HepG2 (cell line): ENCODE data around the gene MRAP. TPM values are rescaled to one million over a fixed set of nuclear protein-coding genes. Genes with fewer than 3 reads are reported as not detected.

Experiments
- ATAC-seq: fragments of 200-7000 bp; cut with Tn5 transposase; 3 replicates; pipeline ENCODE4 v1.9.1; 2020; ENCODE audit warnings: mild to moderate bottlenecking, moderate library complexity
- BruUV-seq: library from RNA; stranded (reverse); fragments of 400-500 nt; replicated peaks from 2 replicates; lab custom pipeline; 2021; lab: Mats Ljungman, UMichigan
- CTCF ChIA-PET: fragments of 300-600 bp; formaldehyde crosslinking; extraction: SDS; loops from one replicate; lab custom pipeline; 2021; ENCODE audit warnings: low total read pairs, inconsistent platforms, low intra/inter-chr PET ratio; lab: Yijun Ruan, JAX
- POLR2A ChIA-PET: fragments of 350-600 bp; sonication (Branson Sonifier 250); formaldehyde crosslinking; loops from one replicate; lab custom pipeline; 2020; ENCODE audit warnings: antibody characterized with exemption, inconsistent platforms; lab: Yijun Ruan, JAX
- DNase-seq: peaks from one replicate; pipeline ENCODE4 v3.0.0-alpha.2; 2015; ENCODE audit warnings: low spot score
- FAIRE-seq: peaks from 3 replicates; lab custom pipeline; 2011; peaks lifted over from hg19 to GRCh38; lab: Jason Lieb, UNC
- H2AFZ ChIP-seq: one replicate; pipeline ENCODE4 v1.6.1; 2011; ENCODE audit warnings: low read length, inconsistent platforms
- H3K27ac ChIP-seq: fragments of 300-600 bp; 3 replicates; pipeline ENCODE4 v1.8.0; 2011; ENCODE audit warnings: mixed run types, mild to moderate bottlenecking, mixed read lengths, low read length, inconsistent platforms; ENCODE audit not compliant: insufficient read depth; ENCODE audit errors: extremely low read length
- H3K27me3 ChIP-seq, 2 experiments: fragments of 200-600 bp in 1 of 2; 2 replicates in 1 of 2; 3 replicates in 1 of 2; pipeline versions ENCODE4 v1.6.0 to v1.8.0; 2011; ENCODE audit warnings: low read length in 2 of 2, mild to moderate bottlenecking in 2 of 2, moderate library complexity in 2 of 2, inconsistent platforms in 1 of 2; ENCODE audit not compliant: insufficient read depth in 2 of 2, control insufficient read depth in 1 of 2
- H3K36me3 ChIP-seq, 2 experiments: fragments of 200-600 bp in 1 of 2; replicated peaks in 1 of 2; 2 replicates in 1 of 2; 3 replicates in 1 of 2; pipeline versions ENCODE4 v1.5.1 to v1.8.0; 2011; ENCODE audit warnings: low read length in 2 of 2, inconsistent platforms in 1 of 2; ENCODE audit not compliant: insufficient read depth in 2 of 2, control insufficient read depth in 1 of 2
- H3K4me1 ChIP-seq: 2 replicates; pipeline ENCODE4 v1.5.1; 2012; ENCODE audit warnings: low read length, inconsistent platforms; ENCODE audit not compliant: insufficient read depth
- H3K4me2 ChIP-seq: 2 replicates; pipeline ENCODE4 v1.6.0; 2011; ENCODE audit warnings: low read depth, low read length, inconsistent platforms
- H3K4me3 ChIP-seq, 3 experiments: fragments of 200-600 bp in 1 of 3; sonication (generic), shearing (Covaris generic) in 1 of 3; replicated peaks in 1 of 3; 2 replicates each; pipeline ENCODE4 v1.5.1; 2011 to 2016; ENCODE audit warnings: low read length in 3 of 3, inconsistent platforms in 2 of 3, low read depth in 2 of 3, mild to moderate bottlenecking in 2 of 3, control low read depth in 1 of 3, mixed read lengths in 1 of 3; ENCODE audit not compliant: insufficient read depth in 1 of 3
- H3K79me2 ChIP-seq: one replicate; pipeline ENCODE4 v1.6.1; 2011; ENCODE audit warnings: low read length, inconsistent platforms; ENCODE audit not compliant: insufficient read depth
- H3K9ac ChIP-seq: 2 replicates; pipeline ENCODE4 v1.6.0; 2011; ENCODE audit warnings: mild to moderate bottlenecking, low read depth, low read length, inconsistent platforms; ENCODE audit not compliant: insufficient read depth
- H3K9me3 ChIP-seq: 2 replicates; pipeline ENCODE4 v1.5.1; 2012; ENCODE audit warnings: mild to moderate bottlenecking, low read length
- H4K20me1 ChIP-seq: 2 replicates; pipeline ENCODE4 v1.6.0; 2011; ENCODE audit warnings: inconsistent platforms, mild to moderate bottlenecking, low read length, moderate library complexity; ENCODE audit not compliant: insufficient read depth
- CREM ChIP-seq, 2 experiments: sonication (generic) in 1 of 2; formaldehyde crosslinking in 1 of 2; IDR thresholded peaks; 2 replicates each; pipeline versions ENCODE4 v1.4.0 to v1.6.1; 2016 to 2020; ENCODE audit warnings: antibody characterized with exemption in 1 of 2, mild to moderate bottlenecking in 1 of 2, missing genetic modification reagents in 1 of 2
- ETV5 ChIP-seq: IDR thresholded peaks from 2 replicates; pipeline ENCODE4 v1.6.1; 2018; ENCODE audit warnings: missing biosample characterization, missing genetic modification reagents, inconsistent platforms, borderline replicate concordance
- GPN1 ChIP-seq: sonication (generic); formaldehyde crosslinking; IDR thresholded peaks from 2 replicates; pipeline ENCODE4 v1.5.1; 2020; ENCODE audit warnings: missing genetic modification reagents, borderline replicate concordance
- HOXA3 ChIP-seq: sonication (generic); formaldehyde crosslinking; IDR thresholded peaks from 2 replicates; pipeline ENCODE4 v1.5.0; 2020; ENCODE audit warnings: missing genetic modification reagents
- KAT7 ChIP-seq: IDR thresholded peaks from 2 replicates; pipeline ENCODE4 v1.6.1; 2018; ENCODE audit warnings: borderline replicate concordance, missing compliant biosample characterization
- KDM1A ChIP-seq: IDR thresholded peaks from 2 replicates; pipeline ENCODE4 v1.6.1; 2016; ENCODE audit warnings: missing compliant biosample characterization
- MED1 ChIP-seq: sonication (generic); formaldehyde crosslinking; IDR thresholded peaks from 2 replicates; pipeline ENCODE4 v1.4.0; 2020; ENCODE audit warnings: missing genetic modification reagents
- MIER2 ChIP-seq: IDR thresholded peaks from 2 replicates; pipeline ENCODE4 v1.6.1; 2016; ENCODE audit warnings: missing biosample characterization, missing genetic modification reagents
- PTBP1 ChIP-seq: fragments of 200-400 bp; formaldehyde crosslinking; IDR thresholded peaks from 2 replicates; pipeline ENCODE4 v1.6.1; 2018; ENCODE audit warnings: low read length, low read depth; ENCODE audit not compliant: poor library complexity, severe bottlenecking
- SATB2 ChIP-seq: sonication (generic); formaldehyde crosslinking; IDR thresholded peaks from 2 replicates; pipeline ENCODE4 v1.5.0; 2020; ENCODE audit warnings: missing genetic modification reagents
- SOX13 ChIP-seq, 3 experiments: fragments of 450-650 bp in 1 of 3; sonication (generic) in 1 of 3; formaldehyde crosslinking in 1 of 3; IDR thresholded peaks in 2 of 3; conservative IDR thresholded peaks in 1 of 3; 2 replicates each; pipeline versions ENCODE4 v1.5.0 to v1.6.1; 2016 to 2020; ENCODE audit warnings: antibody characterized with exemption in 1 of 3, mild to moderate bottlenecking in 1 of 3, missing compliant biosample characterization in 1 of 3, missing genetic modification reagents in 1 of 3, moderate library complexity in 1 of 3
- SOX5 ChIP-seq: IDR thresholded peaks from 2 replicates; pipeline ENCODE4 v1.6.1; 2016; ENCODE audit warnings: borderline replicate concordance
- ZFP36 ChIP-seq: fragments of 150-350 bp; IDR thresholded peaks from 2 replicates; pipeline ENCODE4 v1.6.1; 2018; ENCODE audit warnings: borderline replicate concordance, low read length, low read depth; ENCODE audit not compliant: partially characterized antibody
- ZIK1 ChIP-seq: sonication (generic); formaldehyde crosslinking; IDR thresholded peaks from 2 replicates; pipeline ENCODE4 v1.5.0; 2020; ENCODE audit warnings: mild to moderate bottlenecking, low read depth, missing genetic modification reagents, borderline replicate concordance
- ZNF263 ChIP-seq: sonication (generic); formaldehyde crosslinking; IDR thresholded peaks from 2 replicates; pipeline ENCODE4 v1.4.0; 2020; ENCODE audit warnings: missing genetic modification reagents
- ZNF496 ChIP-seq: sonication (generic); formaldehyde crosslinking; IDR thresholded peaks from 2 replicates; pipeline ENCODE4 v1.8.1; 2023; ENCODE audit warnings: mild to moderate bottlenecking, moderate library complexity, missing genetic modification reagents; ENCODE audit not compliant: insufficient replicate concordance
- ZNF773 ChIP-seq: sonication (generic); formaldehyde crosslinking; IDR thresholded peaks from 2 replicates; pipeline ENCODE4 v1.4.0; 2020; ENCODE audit warnings: missing genetic modification reagents, borderline replicate concordance
- ZSCAN22 ChIP-seq: sonication (generic); formaldehyde crosslinking; IDR thresholded peaks from 2 replicates; pipeline ENCODE4 v1.4.0; 2020; ENCODE audit warnings: mild to moderate bottlenecking, missing genetic modification reagents
- WGBS: methylation state at CpG from one replicate; pipeline ENCODE4 v1.1.6; 2017; ENCODE audit warnings: low lambda C conversion rate; 5-methylcytosine and 5-hydroxymethylcytosine counted together
- in situ Hi-C: cut with HindIII; loops from 2 replicates; pipeline ENCODE4 v1.10.0; 2017; ENCODE audit warnings: low pct_unique_long_range_greater_than_20kb; ENCODE audit not compliant: extremely low pct_ligation_motif_present
- intact Hi-C: fragments of 100-400 bp; cut with micrococcal nuclease; formaldehyde crosslinking; loops from one replicate; pipeline ENCODE4 v1.10.0; 2022; ENCODE audit not compliant: unreplicated experiment
- polyA plus RNA-seq, 8 experiments: library from polyadenylated mRNA; depleted of rRNA in 3 of 8; stranded (reverse) in 7 of 8; unstranded in 1 of 8; fragments of >200 nt; fragmentation: Illumina TruSeq in 4 of 8; extraction: Trizol in 4 of 8; gene quantifications; 2 replicates each; pipeline versions ENCODE4 v1.2.1 to v1.2.3, GENCODE V29; 2011 to 2016; ENCODE audit warnings: low read depth in 4 of 8, missing spikeins in 1 of 8, mixed read lengths in 1 of 8; ENCODE audit not compliant: insufficient read depth in 1 of 8
- total RNA-seq, 5 experiments: library from RNA; depleted of rRNA; stranded (reverse); fragments of >200 nt; fragmentation: Illumina TruSeq; extraction: Trizol; gene quantifications; 2 replicates each; pipeline ENCODE4 v1.2.3, GENCODE V29; 2016; ENCODE audit warnings: low read depth in 1 of 5

MRAP gene
- total and polyA plus RNA-seq, 2 of the 13 experiments (the other 11 are each of a cell fraction or from before 2014, with no cell fraction given) = 0.46 to 1.2 TPM

DNA sequence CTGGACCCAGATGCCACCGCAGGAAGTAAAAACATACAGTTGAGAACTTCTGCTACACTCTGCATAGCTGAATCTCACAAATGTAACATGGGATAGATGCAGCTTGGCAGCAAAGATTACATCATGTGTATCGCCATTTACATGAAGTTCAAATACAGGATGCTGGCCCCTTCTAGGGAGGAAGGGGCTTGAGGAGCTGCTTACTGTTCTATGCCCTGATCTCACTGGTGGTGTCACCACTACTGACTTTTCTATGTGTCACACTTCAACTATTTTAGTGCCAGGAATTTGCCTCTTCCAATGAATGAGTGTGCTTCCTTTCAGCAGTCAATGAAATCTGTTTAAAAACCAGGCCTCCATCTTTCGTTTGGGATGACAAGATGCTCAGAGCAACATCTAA is 31.1 kb downstream of the MRAP start:
- in situ Hi-C loops = no loop called here
- peaks cover 47% of the 10 kb centered on the region for H3K4me1 ChIP-seq
- H3K4me3 ChIP-seq = no peak overlapping the region
- H3K27me3 ChIP-seq = no peaks in the 10 kb centered on the region
- POLR2A ChIA-PET = no interaction called here
- TF ChIP-seq KDM1A (CRISPR knock-in tag) (no peak), KAT7 (0 out of 2 replicates have a peak, but pooled peaks have one; percentile 5)
- H3K79me2 ChIP-seq = no peaks in the 10 kb centered on the region
- no peak for FAIRE-seq
- peak overlapping the region; percentile 17 for H3K27ac ChIP-seq
- ATAC-seq = no peak
- no peak overlapping the region for H3K4me2 ChIP-seq
- H2AFZ ChIP-seq = no peak overlapping the region
- intact Hi-C loops = loop anchor here (1.0 to 10.0 kb wide), 3 partner anchors 32 to 63 kb away; partner anchors contain the start of genes MIS18A and MRAP
- CTCF ChIA-PET = no interaction called here
- no peaks in the 10 kb centered on the region for H3K9me3 ChIP-seq
- no peak overlapping the region for H3K9ac ChIP-seq
- H4K20me1 ChIP-seq = no peaks in the 10 kb centered on the region
- peaks cover 18 to 44% of the 10 kb centered on the region in 2 experiments for H3K36me3 ChIP-seq
- DNase-seq = peak; percentile 27
- no TSS peak for BruUV-seq
- 100% methylated on average over 3 of the region's 3 CpGs for WGBS

GRCh38 chr21:32330784-32331311 is 32.2 kb downstream of the MRAP start:
- H3K27me3 ChIP-seq = no peaks in the 10 kb centered on the region
- intact Hi-C loops (loop anchor here (1.0 to 10.0 kb wide), 3 partner anchors 34 to 61 kb away; partner anchors contain the start of genes MIS18A and MRAP), in situ Hi-C loops (no loop called here)
- peak overlapping the region; percentile 50 for H3K9ac ChIP-seq
- CTCF ChIA-PET = no interaction called here
- no peaks in the 10 kb centered on the region for H4K20me1 ChIP-seq
- BruUV-seq = no TSS peak
- H3K4me3 ChIP-seq = no peak overlapping the region; a peak in 1 of 6 replicates
- POLR2A ChIA-PET = interaction anchor here (0.8 to 1.0 kb wide), 3 partner anchors 34 to 281 kb away, joined by 3 read pairs; partner anchors contain the start of gene CFAP298
- H3K36me3 ChIP-seq = peaks cover 18 to 42% of the 10 kb centered on the region in 2 experiments
- no peak overlapping the region for H2AFZ ChIP-seq
- DNase-seq (peak; percentile 96), ATAC-seq (peak; percentile 97), FAIRE-seq (peak; percentile 95)
- 4% methylated on average over 4 of the region's 4 CpGs for WGBS
- H3K4me1 ChIP-seq = peaks cover 47% of the 10 kb centered on the region
- peak overlapping the region; percentile 65 for H3K4me2 ChIP-seq
- peak overlapping the region; percentile 81 for H3K27ac ChIP-seq
- H3K9me3 ChIP-seq = no peaks in the 10 kb centered on the region
- H3K79me2 ChIP-seq = no peaks in the 10 kb centered on the region
- TF ChIP-seq CREM (IDR thresholded peaks at IDR 0.05) (peak; percentile 71), CREM (CRISPR knock-in tag; IDR thresholded peaks at IDR 0.05) (no peak), ZNF263 (no peak; the same call in 1 of the 2 replicates), SATB2 (CRISPR knock-in tag) (no peak), MIER2 (CRISPR knock-in tag) (no peak), SOX13 (IDR thresholded peaks at IDR 0.05) (peak; percentile 78), SOX13 (CRISPR knock-in tag; conservative IDR thresholded peaks at IDR 0.05 in 1 of 2, IDR thresholded peaks at IDR 0.05 in 1 of 2) (peak in 1 of 2 experiments; percentile 90; a peak in 2 of 4 replicates), ZFP36 (no peak), ETV5 (peak; percentile 69; the same call in 1 of the 2 replicates), GPN1 (no peak), HOXA3 (peak; percentile 54), ZNF773 (CRISPR knock-in tag) (no peak), MED1 (CRISPR knock-in tag) (peak; percentile 72), ZSCAN22 (CRISPR knock-in tag) (no peak), PTBP1 (no peak), ZNF496 (no peak), SOX5 (CRISPR knock-in tag) (peak; percentile 87; the same call in 1 of the 2 replicates), ZIK1 (CRISPR knock-in tag) (no peak)
